Activated naive CD8-positive, alpha-beta T cell treated with anti-CD3 and anti-CD28 coated beads, Interleukin-2, amount 50 U/mL, for 16 hours (primary cell): ENCODE data around the gene NPHP4.
"Not testable (repeated sequence)": the region's sequence is repeated elsewhere in the genome, so short reads cannot be mapped to it uniquely, and the experiment has no call there.

Experiments used
- DNase-seq: peaks from one replicate; pipeline ENCODE4 v3.0.0-alpha.2; 2020; ENCODE audit warnings: low read depth, low spot score

The NPHP4 gene

GRCh38 chr1:5934058-5934884 is 58.0 kb downstream of the NPHP4 start:
- DNase-seq, result no peak

- no peak for DNase-seq
Measured at GRCh38 chr1:5933676-5934057, 58.6 kb downstream of the NPHP4 start.

GRCh38 chr1:5933050-5933449 is 59.2 kb downstream of the NPHP4 start:
- no peak for DNase-seq

GRCh38 chr1:5928714-5929400 is 63.4 kb downstream of the NPHP4 start:
- no peak for DNase-seq

- DNase-seq, result no peak
Measured at GRCh38 chr1:5927506-5928370, 64.5 kb downstream of the NPHP4 start.

GRCh38 chr1:5926686-5927435 is 65.4 kb downstream of the NPHP4 start:
- DNase-seq, result no peak

GRCh38 chr1:5922700-5923330 is 69.4 kb downstream of the NPHP4 start:
- DNase-seq, result not testable (repeated sequence)

- DNase-seq, result no peak
Measured at GRCh38 chr1:5921671-5922070, 70.6 kb downstream of the NPHP4 start.

- no peak for DNase-seq
Measured at GRCh38 chr1:5921129-5921528, 71.1 kb downstream of the NPHP4 start.

- no peak for DNase-seq
Measured at GRCh38 chr1:5920201-5920600, 72.0 kb downstream of the NPHP4 start.

GRCh38 chr1:5918275-5918649 is 74.0 kb downstream of the NPHP4 start:
- DNase-seq, result no peak

- no peak for DNase-seq
Measured at GRCh38 chr1:5917591-5918274, 74.5 kb downstream of the NPHP4 start.

GRCh38 chr1:5917281-5917590 is 75.0 kb downstream of the NPHP4 start:
- DNase-seq, result no peak

- DNase-seq, result no peak
Measured at GRCh38 chr1:5916572-5917280, 75.5 kb downstream of the NPHP4 start.

GRCh38 chr1:5915587-5916571 is 76.3 kb downstream of the NPHP4 start:
- DNase-seq, result no peak

GRCh38 chr1:5914676-5915365 is 77.4 kb downstream of the NPHP4 start:
- DNase-seq, result no peak

- no peak for DNase-seq
Measured at GRCh38 chr1:5913876-5914275, 78.3 kb downstream of the NPHP4 start.
